Breast epithelium (tissue), 3 donors: ENCODE data around the gene KIAA1217.

ENCODE experiments used
- CTCF ChIP-seq, 3 donors: fragments of 450-650 bp; IDR thresholded peaks; one replicate each; pipeline ENCODE4 v1.5.1; 2016 to 2017; ENCODE audit warnings: antibody characterized with exemption in 3 of 3, mild to moderate bottlenecking in 3 of 3, moderate library complexity in 3 of 3
- POLR2A ChIP-seq: fragments of 450-650 bp; IDR thresholded peaks from one replicate; pipeline ENCODE4 v1.6.1; 2016; ENCODE audit warnings: antibody characterized with exemption, mild to moderate bottlenecking, moderate library complexity
- POLR2AphosphoS5 ChIP-seq, 3 donors: sonication (generic); formaldehyde crosslinking; IDR thresholded peaks; one replicate each; pipeline ENCODE4 v1.6.1; 2017; ENCODE audit warnings: antibody characterized with exemption in 3 of 3

GRCh38 chr10:24468281-24468751, 259.4 kb downstream of the KIAA1217 start:
- TF ChIP-seq CTCF (IDR thresholded peaks at IDR 0.05) (no peak), POLR2A (no peak), POLR2AphosphoS5 (IDR thresholded peaks at IDR 0.05) (peak in 1 of 3 donors; percentile 61)
